ENCODE results near the gene CYB561.

Gene CYB561

GRCh38 chr17:63434951-63435571 is 11.0 kb downstream of the CYB561 start:
- DNase-seq (ENCODE audit: low read depth): peak; percentile 56

DNA sequence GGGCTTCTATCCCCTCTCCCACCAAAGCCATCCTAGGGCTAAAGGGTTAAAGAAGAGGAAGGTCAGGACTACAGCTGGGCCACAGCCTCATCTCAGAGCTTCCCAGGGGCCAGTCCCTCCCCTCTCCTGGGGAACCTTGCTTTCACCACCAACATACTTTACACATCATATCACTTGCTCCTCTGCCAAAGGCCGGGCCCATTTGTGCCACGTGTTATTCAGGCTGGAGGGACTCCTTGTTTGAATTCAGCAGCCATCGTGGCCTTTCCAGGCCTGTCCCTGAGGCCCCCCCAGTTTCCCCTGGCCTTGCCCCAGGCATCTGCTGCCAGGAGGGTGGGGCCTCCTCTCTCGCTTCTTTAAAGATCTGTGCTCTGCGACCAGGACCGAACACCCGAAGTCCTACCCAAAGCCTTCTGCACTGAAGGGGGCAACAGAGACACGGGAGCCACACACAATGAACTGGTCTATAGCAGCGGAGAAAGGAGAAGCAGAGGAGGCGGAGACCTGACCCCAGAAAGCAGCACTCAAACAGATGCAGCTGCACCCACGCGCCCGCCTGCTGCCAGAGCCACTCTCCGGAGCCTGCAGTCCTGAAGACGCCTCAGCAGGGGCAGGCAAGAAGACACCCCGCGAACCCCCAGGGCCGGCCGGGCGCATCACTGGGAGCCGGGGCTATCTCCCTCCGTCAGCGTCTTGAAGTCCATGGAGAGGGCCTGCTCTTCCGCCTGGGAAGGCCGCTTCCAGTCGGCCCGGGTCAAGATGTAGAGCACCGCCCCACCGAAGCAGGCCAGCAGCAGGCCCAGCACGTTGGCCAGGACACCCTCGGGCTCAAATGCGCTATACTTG is 12.1 kb downstream of the CYB561 start:
- DNase-seq (ENCODE audit: low read depth): peak; percentile 99

DNA sequence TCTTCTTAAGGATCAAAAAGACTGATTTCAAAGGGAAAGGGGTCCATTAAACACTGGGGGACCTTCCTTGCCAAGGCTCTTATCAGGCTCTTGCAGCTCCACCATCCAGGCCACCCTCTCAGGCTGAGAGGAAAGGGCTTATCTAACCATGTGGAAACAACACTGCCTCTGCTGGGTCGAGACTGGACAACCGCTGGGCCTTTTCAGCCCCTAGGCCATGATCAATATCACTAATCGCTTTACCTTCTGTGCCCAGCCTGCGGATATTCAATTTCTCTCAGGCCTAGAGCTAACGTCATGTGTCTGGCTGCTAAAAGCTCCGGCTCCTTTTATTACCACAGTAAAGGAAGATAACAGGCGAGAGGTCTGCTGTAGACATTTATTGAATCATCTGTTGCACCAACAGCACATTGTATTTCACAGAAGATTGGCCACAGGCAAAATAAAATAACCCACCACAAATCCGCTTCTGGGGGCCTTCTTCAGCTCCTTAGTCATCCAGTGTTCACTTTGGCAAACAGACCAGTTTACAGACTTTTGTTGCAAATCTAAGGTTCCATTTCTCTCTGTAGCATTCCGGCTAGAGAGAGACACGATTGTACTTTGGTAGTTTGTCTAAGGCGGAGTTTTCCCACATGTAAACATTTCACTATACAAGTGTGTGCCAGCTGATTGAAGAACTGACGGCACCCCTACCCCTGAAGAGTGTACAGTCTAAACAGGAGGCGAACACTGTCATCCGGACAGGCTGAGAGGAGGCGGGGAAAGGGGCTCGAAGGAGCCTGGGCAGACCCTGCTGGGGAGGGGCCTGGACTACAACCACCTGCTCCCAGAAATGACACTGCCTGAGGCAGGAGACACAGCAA is 13.9 kb downstream of the CYB561 start:
- DNase-seq (ENCODE audit: low read depth): peak; percentile 86

DNA sequence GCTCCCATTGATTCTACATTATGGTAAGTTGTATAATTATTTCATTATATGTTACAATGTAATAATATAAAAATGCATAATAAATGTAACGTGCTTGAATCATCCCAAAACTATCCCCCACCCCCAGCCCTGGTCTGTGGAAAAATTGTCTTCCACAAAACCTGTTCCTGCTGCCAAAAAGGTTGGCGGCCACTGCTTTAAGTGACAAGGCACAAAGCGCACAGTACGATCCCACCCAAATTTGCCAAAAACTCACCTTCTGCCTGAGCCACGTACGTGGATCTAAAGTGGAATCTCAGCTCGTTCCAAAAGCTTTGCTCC is 14.5 kb downstream of the CYB561 start:
- no peak for DNase-seq (ENCODE audit: low read depth)

DNA sequence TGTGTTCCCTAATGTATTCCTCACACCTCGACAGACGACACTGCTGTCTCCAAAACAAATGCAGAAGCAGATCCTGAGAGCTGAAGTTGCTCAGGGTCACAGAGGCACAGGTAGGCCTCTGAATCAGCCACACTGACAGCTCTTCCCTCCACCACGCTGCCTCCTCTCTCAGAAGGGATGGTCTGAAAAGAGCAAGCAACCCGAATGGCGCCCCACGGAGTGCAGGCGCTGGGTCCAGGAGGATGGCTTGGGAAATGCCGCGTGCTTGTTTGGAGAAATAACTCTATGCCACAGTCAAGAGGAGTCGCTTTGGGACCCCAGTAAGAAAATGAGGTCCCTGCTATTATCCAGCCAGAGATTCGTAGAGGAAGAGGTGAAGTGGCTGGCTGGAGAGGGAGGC is 15.9 kb downstream of the CYB561 start:
- no peak for DNase-seq (ENCODE audit: low read depth)

DNA sequence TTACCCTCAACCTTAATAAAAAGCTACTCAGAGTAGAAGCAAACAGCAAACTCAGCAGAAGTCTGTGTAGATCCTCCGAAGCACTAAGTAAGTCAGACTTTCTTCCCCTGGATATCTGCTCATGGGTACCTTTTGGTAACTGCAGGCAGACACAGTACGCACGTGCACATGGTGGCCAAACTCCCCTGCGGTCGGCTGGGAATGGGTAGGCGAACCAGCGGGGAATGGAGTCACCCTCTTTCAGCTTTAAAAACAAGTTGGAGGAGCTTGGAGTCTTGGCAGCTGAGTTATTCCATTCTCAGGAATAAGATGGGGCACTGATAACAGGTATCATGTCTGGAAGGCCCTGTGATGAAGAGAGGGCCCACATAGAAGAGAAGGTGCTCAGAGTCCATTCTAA is 16.3 kb downstream of the CYB561 start:
- DNase-seq (ENCODE audit: low read depth): no peak

DNA sequence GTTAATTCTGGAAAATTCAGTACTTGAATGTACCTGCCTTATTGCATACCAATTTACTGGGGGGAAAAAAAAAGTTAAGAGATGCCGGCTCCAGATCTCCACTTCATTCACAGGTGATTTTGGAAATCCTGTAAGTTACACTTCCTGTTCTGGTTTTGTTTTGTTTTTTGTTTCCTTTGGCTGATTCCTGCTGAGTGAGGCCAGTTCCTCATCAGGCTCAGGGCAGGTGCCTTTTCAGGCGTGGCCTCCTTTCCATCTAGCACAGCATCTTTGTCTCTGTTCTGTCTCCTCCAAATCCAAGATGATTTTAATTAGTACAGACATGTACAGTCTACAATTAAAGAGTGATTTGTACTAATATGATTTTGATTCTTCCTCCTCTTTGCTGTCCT is 19.2 kb downstream of the CYB561 start:
- DNase-seq (ENCODE audit: low read depth): no peak

DNA sequence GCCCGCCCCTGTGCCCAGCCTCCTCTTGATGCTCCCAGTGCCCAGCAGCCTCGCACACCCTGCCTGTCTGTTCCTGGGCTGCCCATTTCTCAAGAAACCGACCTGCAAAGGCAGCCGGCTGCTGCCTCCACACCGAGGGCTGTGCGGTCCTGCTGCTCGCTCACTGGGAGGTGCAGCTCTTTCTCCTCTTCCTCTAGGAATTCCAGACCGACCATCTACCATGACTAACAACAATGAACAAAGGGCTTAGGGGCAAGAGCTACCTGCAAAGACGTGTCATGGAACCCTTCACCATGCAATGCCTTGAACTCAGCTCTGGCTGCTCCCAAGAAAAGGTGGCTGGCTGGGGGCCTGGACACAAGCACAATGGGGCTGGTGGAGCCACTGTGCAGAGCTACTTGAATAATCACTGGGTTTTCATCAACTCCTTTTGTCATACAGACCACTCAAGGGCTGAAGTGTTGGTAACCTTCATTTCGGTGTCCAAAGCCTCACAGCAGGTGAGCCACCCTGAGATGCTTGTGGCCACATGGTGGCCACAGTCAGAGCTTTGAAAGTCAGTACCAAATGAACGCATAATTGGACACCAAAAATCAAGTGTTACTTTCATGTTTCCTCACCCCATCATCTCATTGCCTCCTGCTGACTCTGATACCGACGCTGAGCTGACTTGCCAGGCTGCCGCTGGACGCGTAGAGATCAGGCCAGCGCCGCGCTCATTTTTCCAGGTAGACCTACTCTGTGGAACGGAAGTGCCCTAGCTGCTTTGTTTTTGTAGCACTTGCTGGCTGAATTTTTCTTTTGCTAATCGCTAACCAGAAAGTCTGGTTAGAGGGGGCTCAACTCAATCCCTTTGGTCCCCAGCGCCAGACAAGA is 19.8 kb downstream of the CYB561 start:
- no peak for DNase-seq (ENCODE audit: low read depth)

DNA sequence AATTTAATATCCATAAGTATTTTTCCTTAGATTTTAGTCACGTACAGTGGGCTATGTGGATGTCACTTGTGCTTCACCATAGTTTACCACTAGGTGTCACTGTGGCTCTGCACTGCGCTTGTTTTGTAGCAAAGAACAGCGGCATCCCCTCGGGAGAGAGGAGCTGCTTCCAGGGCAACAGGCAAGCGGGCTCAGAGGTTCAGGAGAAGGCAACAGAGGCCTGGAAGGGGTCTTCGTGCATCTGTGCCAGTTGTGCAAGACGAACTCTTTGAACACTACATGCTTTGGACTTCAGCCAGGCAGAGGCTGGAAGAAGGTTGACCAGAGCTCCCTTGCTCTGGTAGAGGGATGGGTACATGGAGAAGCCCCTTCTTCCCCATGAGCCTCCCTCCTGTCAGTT is 20.6 kb downstream of the CYB561 start:
- DNase-seq (ENCODE audit: low read depth): peak; percentile 83

- no peak for DNase-seq (ENCODE audit: low read depth)
These were observed 22.1 kb downstream of the CYB561 start for GRCh38 chr17:63423963-63424362.

DNA sequence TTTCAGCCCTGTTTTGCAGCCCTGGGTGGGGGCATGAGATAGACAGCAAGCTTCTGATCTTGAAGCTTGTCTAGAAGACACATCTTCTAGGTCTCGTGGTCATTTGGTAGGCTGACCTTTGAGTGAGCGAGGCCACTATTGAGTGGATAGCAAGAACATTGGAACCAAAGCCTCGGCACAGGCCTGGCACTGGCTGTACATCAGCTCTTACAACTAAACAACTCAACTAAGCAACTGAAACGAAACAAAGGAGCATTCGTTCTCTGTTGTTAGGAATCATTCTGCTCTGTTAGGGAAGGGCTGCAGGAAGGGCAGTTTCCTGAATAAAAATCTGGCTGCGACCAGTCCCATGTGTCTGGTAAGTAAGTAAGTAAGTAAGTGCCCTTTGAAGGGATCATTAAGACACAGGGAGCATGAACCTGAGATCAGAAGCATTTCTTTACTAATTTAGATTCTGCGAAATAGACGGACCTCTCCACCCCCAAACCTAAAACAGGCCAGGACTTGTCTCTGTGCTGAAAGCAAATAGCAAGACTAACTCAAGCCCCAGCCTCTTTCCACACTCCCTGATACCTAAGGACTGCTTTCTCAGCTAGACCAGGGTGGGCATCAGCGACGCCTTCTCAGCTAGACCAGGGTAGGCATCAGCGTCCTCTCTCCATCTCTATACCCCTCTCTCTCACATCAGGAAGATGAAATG is 22.7 kb downstream of the CYB561 start:
- no peak for DNase-seq (ENCODE audit: low read depth)

GRCh38 chr17:63421681-63422645 is 24.1 kb downstream of the CYB561 start:
- no peak for DNase-seq (ENCODE audit: low read depth)

GRCh38 chr17:63420868-63421680 is 25.0 kb downstream of the CYB561 start:
- no peak for DNase-seq (ENCODE audit: low read depth)

DNA sequence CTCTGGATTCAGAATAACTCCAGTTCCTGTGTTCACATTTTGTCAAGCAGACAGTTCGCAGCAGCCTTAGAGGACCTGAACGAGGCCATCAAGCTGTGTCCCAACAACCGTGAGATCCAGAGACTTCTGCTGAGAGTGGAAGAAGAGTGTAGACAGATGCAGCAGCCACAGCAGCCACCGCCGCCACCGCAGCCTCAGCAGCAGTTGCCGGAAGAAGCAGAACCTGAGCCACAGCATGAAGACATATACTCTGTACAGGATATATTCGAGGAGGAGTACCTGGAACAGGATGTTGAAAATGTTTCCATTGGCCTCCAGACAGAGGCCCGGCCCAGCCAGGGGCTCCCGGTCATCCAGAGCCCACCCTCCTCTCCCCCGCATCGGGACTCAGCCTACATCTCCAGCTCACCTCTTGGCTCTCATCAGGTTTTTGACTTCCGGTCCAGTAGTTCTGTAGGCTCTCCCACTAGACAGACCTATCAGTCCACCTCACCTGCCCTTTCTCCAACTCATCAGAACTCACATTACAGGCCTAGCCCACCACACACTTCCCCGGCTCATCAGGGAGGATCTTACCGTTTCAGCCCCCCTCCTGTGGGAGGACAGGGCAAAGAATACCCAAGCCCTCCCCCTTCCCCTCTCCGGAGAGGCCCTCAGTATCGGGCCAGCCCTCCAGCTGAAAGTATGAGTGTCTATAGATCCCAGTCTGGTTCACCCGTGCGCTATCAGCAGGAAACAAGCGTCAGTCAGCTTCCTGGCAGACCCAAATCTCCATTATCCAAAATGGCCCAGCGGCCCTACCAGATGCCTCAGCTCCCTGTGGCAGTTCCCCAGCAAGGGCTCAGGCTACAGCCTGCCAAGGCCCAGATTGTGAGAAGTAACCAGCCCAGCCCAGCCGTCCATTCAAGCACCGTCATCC is 25.9 kb downstream of the CYB561 start:
- DNase-seq (ENCODE audit: low read depth): no peak

- no peak for DNase-seq (ENCODE audit: low read depth)
These were observed 26.7 kb downstream of the CYB561 start for GRCh38 chr17:63419398-63419797.

DNA sequence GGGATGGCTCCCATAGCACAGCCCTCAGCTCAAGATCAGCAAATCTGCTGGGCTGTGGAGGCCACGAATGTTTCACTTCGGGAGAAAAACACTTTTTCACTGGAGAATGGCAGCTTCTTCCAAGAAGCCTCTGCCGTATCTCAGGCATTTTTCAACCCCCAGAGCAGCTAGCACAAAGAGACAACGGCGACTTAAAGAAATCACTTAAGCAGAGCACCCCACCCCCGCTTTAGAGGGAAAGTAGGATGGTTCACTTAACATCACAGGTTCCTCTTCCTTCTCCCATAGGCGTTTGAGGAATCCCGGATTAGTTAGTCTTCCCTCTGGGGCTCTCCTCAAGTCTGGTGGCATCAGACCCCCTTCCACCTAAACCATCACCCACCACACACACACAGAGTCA is 27.6 kb downstream of the CYB561 start:
- DNase-seq (ENCODE audit: low read depth): no peak

- no peak for DNase-seq (ENCODE audit: low read depth)
These were observed 31.9 kb downstream of the CYB561 start for GRCh38 chr17:63414222-63414621.

DNA sequence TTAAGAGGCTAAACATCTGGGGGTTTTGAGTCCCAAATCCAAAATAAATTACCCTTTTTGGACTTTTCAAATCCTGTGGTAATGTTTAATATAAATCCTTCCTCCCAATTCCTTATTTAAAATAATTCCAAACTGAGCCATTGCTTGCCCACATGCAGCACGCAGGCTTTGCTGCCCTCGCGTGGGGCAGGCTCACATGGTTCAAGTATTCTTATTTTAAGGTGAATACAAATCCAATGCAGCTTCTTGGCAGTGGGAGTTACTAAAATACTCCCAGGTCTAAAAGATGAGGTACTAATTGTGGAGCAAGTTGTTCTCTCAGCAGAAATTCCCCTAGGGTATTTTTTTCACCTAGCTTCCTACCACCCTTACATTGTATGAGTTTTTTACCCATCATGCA is 33.0 kb downstream of the CYB561 start:
- no peak for DNase-seq (ENCODE audit: low read depth)
